ENCODE data around the gene ZDHHC14.

- no peak for TF ChIP-seq CTCF (IDR thresholded peaks at IDR 0.05)
- no peak for TF ChIP-seq ZFX (IDR thresholded peaks at IDR 0.05; ENCODE audit: borderline replicate concordance)
Measured at GRCh38 chr6:157563611-157564284, 182.8 kb downstream of the ZDHHC14 start.

Data from 22Rv1 (cell line).